ENCODE measurements around the gene LRMDA. TPM values are rescaled to one million over a fixed set of nuclear protein-coding genes. Genes with fewer than 3 reads are reported as not detected.

The LRMDA gene
- total and polyA plus RNA-seq, 2 of the 8 experiments (the other 6 are each of a cell fraction or from before 2014, with no cell fraction given) = 0.86 to 2.8 TPM

DNA sequence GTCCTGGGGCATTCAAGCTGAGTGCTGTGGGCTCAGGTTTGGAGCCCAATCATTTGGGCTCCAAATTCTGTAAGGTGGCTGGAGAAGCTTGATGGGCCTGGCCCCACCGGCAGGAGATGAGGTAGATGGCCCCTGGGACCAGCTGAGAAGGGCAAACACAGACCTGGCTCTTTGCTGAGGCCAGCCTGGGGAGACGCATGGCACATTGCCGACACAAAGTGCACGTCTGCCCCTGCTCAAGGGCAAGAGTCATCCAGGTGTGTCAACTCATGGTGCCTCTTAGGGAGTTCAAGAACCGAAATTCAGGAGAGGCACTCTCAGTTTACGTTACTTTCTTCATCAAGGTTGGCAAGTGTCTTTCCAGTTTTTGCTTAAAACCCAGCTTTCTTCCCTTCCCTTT is 227.5 kb downstream of the LRMDA start:
- Histone ChIP-seq H4K20me1 (replicated peaks in 1 of 2; ENCODE audit: control insufficient read depth in 1 of 2, insufficient read depth in 2 of 2, low read length in 2 of 2) (no peaks in the 10 kb centered on the region), H3K4ac (replicated peaks; ENCODE audit: insufficient read length, low read depth, low read length) (no peak overlapping the region), H3K79me2 (ENCODE audit: control insufficient read depth in 1 of 2, insufficient read depth in 2 of 2, low read length in 2 of 2) (no peaks in the 10 kb centered on the region), H3K36me3 (ENCODE audit: control insufficient read depth in 2 of 4, insufficient read depth in 4 of 4, low read length in 3 of 4) (no peaks in the 10 kb centered on the region), H3K14ac (ENCODE audit: insufficient read length) (no peak overlapping the region), H3K23ac (ENCODE audit: insufficient read length) (no peak overlapping the region), H2AK5ac (ENCODE audit: low read depth, low read length) (no peak overlapping the region), H2BK15ac (ENCODE audit: low read length) (no peak overlapping the region), H3K4me3 (ENCODE audit: extremely low read depth in 1 of 4, insufficient read depth in 2 of 4, low read depth in 3 of 4, low read length in 4 of 4) (no peak overlapping the region), H2BK20ac (ENCODE audit: low read length) (no peak overlapping the region), H3K79me1 (ENCODE audit: low read depth, low read length) (no peaks in the 10 kb centered on the region), H3K56ac (replicated peaks; ENCODE audit: insufficient read length, low read depth, low read length) (no peak overlapping the region), H3K27ac (ENCODE audit: low read depth, low read length) (no peak overlapping the region), H4K5ac (ENCODE audit: insufficient read length, low read depth, low read length) (no peak overlapping the region), H2AFZ (ENCODE audit: low read length) (no peak overlapping the region), H3K9me3 (ENCODE audit: insufficient read depth in 2 of 2, low read depth in 1 of 2, low read length in 1 of 2) (no peaks in the 10 kb centered on the region), H3K9ac (replicated peaks in 1 of 4; ENCODE audit: extremely low read depth in 1 of 4, low read depth in 3 of 4, low read length in 3 of 4) (no peak overlapping the region), H3K23me2 (ENCODE audit: low read depth, low read length) (no peaks in the 10 kb centered on the region), H4K91ac (replicated peaks; ENCODE audit: insufficient read length, low read length) (no peak overlapping the region), H2BK5ac (ENCODE audit: low read depth, low read length) (no peak overlapping the region), H3K18ac (ENCODE audit: extremely low read depth, low read length) (no peak overlapping the region), H3K27me3 (replicated peaks in 1 of 4; ENCODE audit: control insufficient read depth in 3 of 4, extremely low read depth in 1 of 4, insufficient read depth in 3 of 4, low read length in 3 of 4) (no peaks in the 10 kb centered on the region), H2BK120ac (replicated peaks; ENCODE audit: low read depth, low read length) (no peak overlapping the region), H2BK12ac (ENCODE audit: low read depth, low read length) (no peak overlapping the region), H3K4me2 (ENCODE audit: insufficient read depth in 1 of 2, low read depth in 2 of 2, low read length in 2 of 2) (no peak overlapping the region), H4K8ac (ENCODE audit: extremely low read depth, insufficient read depth, low read length) (no peak overlapping the region), H3K4me1 (replicated peaks in 1 of 4; ENCODE audit: control insufficient read depth in 3 of 4, insufficient read depth in 4 of 4, low read length in 3 of 4) (no peaks in the 10 kb centered on the region)
- DNase-seq (ENCODE audit: low read depth in 1 of 2, low spot score in 2 of 2) (no peak), FAIRE-seq (no peak)
- ChIA-PET POLR2A (ENCODE audit: partially characterized antibody) (no interaction called here), CTCF (ENCODE audit: partially characterized antibody) (no interaction called here)
- 82% methylated on average over 6 of the region's 6 CpGs; no CpG with 5 or more reads in 1 of the 2 experiments for WGBS, 2 experiments (ENCODE audit: extremely low coverage in 1 of 2, insufficient coverage in 1 of 2, insufficient read length in 1 of 2, insufficient replicate concordance in 2 of 2, low coverage in 1 of 2, low lambda C conversion rate in 2 of 2, missing lambda C conversion rate in 1 of 2)
- TF ChIP-seq CREB1 (IDR thresholded peaks at IDR 0.05) = no peak
- TF ChIP-seq SP4 (IDR thresholded peaks at IDR 0.05; ENCODE audit: low read length) = no peak
- TF ChIP-seq RNF2 (IDR thresholded peaks at IDR 0.05; ENCODE audit: borderline replicate concordance, low read depth, low read length, missing control alignments, poor library complexity, severe bottlenecking) = no peak
- TF ChIP-seq TAF1 (IDR thresholded peaks at IDR 0.05; ENCODE audit: low read depth, low read length) = no peak
